Stimulated activated memory B cell treated with anti-CD40 and anti-IgM and Interleukin-4, amounts not matched to agents 10 μg/mL and 1 μg/mL and 100 μg/mL, for 72 hours (primary cell): Measurements from ENCODE around the gene PRDX2.
"Not testable (repeated sequence)": the region's sequence is repeated elsewhere in the genome, so short reads cannot be mapped to it uniquely, and the experiment has no call there.

Experiments
- ATAC-seq: fragments of 150-1000 bp; cut with Tn5 transposase; 2 replicates; pipeline ENCODE4 v1.10.0; 2021
- H3K27ac Mint-ChIP-seq: one replicate; pipeline ENCODE4 v1.8.0; 2022; ENCODE audit warnings: mild to moderate bottlenecking, mixed read lengths
- H3K27me3 Mint-ChIP-seq: one replicate; pipeline ENCODE4 v1.8.0; 2022; ENCODE audit warnings: mixed read lengths
- H3K36me3 Mint-ChIP-seq: one replicate; pipeline ENCODE4 v1.8.0; 2022; ENCODE audit warnings: mixed read lengths
- H3K4me1 Mint-ChIP-seq: one replicate; pipeline ENCODE4 v1.8.0; 2022; ENCODE audit warnings: mixed read lengths
- H3K4me3 Mint-ChIP-seq: one replicate; pipeline ENCODE4 v1.8.0; 2022; ENCODE audit warnings: mild to moderate bottlenecking, moderate library complexity, mixed read lengths
- H3K9me3 Mint-ChIP-seq: one replicate; pipeline ENCODE4 v1.8.0; 2022; ENCODE audit warnings: mixed read lengths

Gene PRDX2

GRCh38 chr19:12800923-12801465 is 606 bp downstream of the PRDX2 start:
- Mint-ChIP-seq H3K9me3 (no peaks in the 10 kb centered on the region), H3K27me3 (no peaks in the 10 kb centered on the region), H3K27ac (peak overlapping the region; percentile 83), H3K4me1 (peaks cover 27% of the 10 kb centered on the region), H3K36me3 (no peaks in the 10 kb centered on the region), H3K4me3 (peak overlapping the region; percentile 83)
- no peak for ATAC-seq

DNA sequence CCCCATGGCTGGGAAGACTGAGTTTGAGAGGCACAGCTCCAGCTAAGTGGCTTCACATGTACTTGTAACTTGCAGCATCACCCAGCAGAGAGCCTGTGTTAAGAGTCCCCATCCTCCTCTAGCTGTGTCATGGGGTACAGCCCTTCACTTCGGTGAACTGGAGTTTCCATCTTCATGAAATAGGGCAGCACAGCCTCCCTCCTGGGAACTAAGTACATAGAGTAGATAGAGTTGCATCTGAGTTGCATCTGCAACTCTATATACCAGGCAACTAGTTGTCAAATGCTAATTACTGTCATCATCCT is 1.2 kb downstream of the PRDX2 start:
- H3K27ac Mint-ChIP-seq = peak overlapping the region; percentile 83
- ATAC-seq = no peak
- H3K9me3 Mint-ChIP-seq = no peaks in the 10 kb centered on the region
- H3K4me3 Mint-ChIP-seq = peak overlapping the region; percentile 83
- H3K4me1 Mint-ChIP-seq = peaks cover 29% of the 10 kb centered on the region
- no peaks in the 10 kb centered on the region for H3K36me3 Mint-ChIP-seq
- H3K27me3 Mint-ChIP-seq = no peaks in the 10 kb centered on the region

GRCh38 chr19:12799742-12800465 is 1.7 kb downstream of the PRDX2 start:
- H3K9me3 Mint-ChIP-seq = no peaks in the 10 kb centered on the region
- H3K27me3 Mint-ChIP-seq = no peaks in the 10 kb centered on the region
- H3K4me3 Mint-ChIP-seq = no peak overlapping the region
- no peak for ATAC-seq
- no peak overlapping the region for H3K27ac Mint-ChIP-seq
- H3K4me1 Mint-ChIP-seq = peaks cover 30% of the 10 kb centered on the region
- no peaks in the 10 kb centered on the region for H3K36me3 Mint-ChIP-seq

DNA sequence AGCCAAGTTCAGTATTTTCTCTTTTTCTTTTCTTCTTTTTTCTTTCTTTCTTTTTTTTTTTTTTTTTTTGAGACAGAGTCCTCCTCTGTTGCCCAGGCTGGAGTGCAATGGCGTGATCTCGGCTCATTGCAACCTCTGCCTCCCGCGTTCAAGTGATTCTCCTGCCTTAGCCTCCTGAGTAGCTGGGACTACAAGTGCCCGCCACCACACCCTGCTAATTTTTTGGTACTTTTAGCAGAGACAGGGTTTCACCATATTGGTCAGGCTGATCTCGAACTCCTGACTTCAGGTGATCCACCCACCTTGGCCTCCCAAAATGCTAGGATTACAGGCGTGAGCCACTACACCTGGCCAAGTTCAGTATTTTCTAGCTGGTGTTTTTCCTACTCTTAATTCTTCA is 4.0 kb downstream of the PRDX2 start:
- H3K4me3 Mint-ChIP-seq, H3K27ac Mint-ChIP-seq, H3K9me3 Mint-ChIP-seq, H3K27me3 Mint-ChIP-seq, ATAC-seq, H3K36me3 Mint-ChIP-seq: not testable (repeated sequence)
- H3K4me1 Mint-ChIP-seq = peaks cover 40% of the 10 kb centered on the region

- no peaks in the 10 kb centered on the region for H3K9me3 Mint-ChIP-seq
- H3K27ac Mint-ChIP-seq = no peak overlapping the region
- H3K36me3 Mint-ChIP-seq = peaks cover 12% of the 10 kb centered on the region
- no peak for ATAC-seq
- H3K4me1 Mint-ChIP-seq = peaks cover 36% of the 10 kb centered on the region
- H3K27me3 Mint-ChIP-seq = no peaks in the 10 kb centered on the region
- H3K4me3 Mint-ChIP-seq = no peak overlapping the region
Observed at GRCh38 chr19:12797141-12797587, 4.4 kb downstream of the PRDX2 start.

DNA sequence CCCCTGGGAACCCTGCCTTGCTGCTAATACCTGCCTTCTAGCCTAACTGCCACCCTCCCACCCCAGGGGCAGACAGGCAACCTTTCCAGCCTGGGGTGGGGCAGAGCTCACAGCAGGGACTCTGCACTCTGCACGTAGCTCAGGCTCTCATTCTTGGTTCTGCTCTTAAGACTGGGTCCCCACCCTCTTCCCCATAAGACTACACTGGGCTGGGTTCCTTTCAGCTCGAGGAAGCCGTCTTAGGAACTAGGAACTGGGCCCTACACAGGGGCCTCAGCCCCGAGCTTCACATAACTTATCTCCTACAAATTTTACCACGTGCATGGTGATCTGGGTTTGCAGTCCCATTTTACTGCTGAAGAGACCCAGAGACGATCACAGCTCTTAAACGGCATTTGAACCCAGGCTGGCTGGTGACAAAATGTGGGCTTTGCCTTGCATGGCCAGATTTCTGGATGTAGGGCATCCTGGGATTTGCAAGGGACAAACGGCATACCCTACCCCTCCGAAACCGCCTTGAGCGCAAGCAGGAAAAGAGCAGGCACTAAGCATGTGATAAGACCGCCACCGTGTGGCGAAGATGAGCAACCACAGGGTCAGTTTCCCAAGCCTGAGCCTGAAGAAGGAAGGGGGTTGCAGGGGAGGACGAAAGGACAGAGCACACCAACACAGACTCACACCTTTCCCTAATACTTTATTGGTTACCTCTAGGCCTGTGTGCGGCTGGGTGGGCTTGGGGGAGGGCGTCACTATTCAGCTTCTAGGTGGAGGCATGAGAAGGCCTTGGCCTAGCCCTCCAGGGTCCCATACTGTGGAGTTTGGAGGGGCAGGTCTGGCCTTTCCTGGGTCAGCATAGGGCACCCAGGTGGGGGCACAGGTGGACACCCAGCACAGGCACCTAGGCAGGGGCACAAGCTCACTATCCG is 5.2 kb downstream of the PRDX2 start:
- Mint-ChIP-seq H3K4me3 (peak overlapping the region; percentile 75), H3K9me3 (no peaks in the 10 kb centered on the region), H3K4me1 (peaks cover 33% of the 10 kb centered on the region), H3K27ac (peak overlapping the region; percentile 74), H3K36me3 (peaks cover 12% of the 10 kb centered on the region), H3K27me3 (no peaks in the 10 kb centered on the region)
- ATAC-seq = no peak

- Mint-ChIP-seq H3K27ac (peak overlapping the region; percentile 91), H3K4me1 (peaks cover 35% of the 10 kb centered on the region), H3K9me3 (no peaks in the 10 kb centered on the region), H3K4me3 (peak overlapping the region; percentile 21), H3K36me3 (peaks cover 12% of the 10 kb centered on the region), H3K27me3 (no peaks in the 10 kb centered on the region)
- ATAC-seq = no peak
Observed at GRCh38 chr19:12794971-12795381, 6.6 kb downstream of the PRDX2 start.

DNA sequence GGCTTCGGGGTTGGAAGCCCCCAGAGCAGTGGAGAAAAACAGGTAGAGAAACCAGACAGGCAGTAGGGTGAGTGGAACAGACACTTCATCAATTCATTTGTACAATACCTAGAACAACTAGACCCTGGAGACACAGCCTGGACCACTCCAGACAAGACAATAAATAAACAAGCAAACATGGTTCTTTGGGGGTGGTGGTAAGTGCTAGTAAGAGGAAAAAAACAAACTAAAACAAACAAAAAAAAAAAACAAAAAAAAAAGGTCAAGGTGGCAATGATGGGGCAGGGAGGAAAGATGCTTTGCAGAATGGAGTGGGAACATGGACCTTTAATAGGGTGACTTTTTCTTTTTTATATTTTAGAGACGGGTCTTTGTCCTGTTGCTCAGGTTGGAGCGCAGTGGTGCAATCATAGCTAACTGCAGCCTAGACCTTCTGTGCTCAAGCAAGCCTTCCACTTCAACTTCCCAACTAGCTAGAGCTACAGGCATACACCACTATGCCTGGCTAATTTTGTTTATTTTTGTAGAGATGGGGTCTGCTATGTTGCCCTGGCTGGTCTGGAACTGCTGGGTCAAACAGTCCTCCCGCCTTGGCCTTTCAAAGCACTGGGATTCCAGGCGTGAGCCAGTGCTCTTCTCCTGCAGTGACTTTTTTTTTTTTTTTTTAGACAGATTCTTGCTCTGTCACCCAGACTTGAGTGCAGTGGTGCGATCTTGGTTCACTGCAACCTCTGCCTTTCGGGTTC is 7.2 kb downstream of the PRDX2 start:
- Mint-ChIP-seq H3K9me3 (no peaks in the 10 kb centered on the region), H3K36me3 (peaks cover 12% of the 10 kb centered on the region), H3K4me3 (peak overlapping the region; percentile 70), H3K4me1 (peaks cover 36% of the 10 kb centered on the region), H3K27me3 (no peaks in the 10 kb centered on the region), H3K27ac (peak overlapping the region; percentile 91)
- no peak for ATAC-seq

GRCh38 chr19:12793290-12794195 is 8.1 kb downstream of the PRDX2 start:
- no peaks in the 10 kb centered on the region for H3K9me3 Mint-ChIP-seq
- ATAC-seq = peak; percentile 61
- peaks cover 44% of the 10 kb centered on the region for H3K4me1 Mint-ChIP-seq
- H3K27ac Mint-ChIP-seq = peak overlapping the region; percentile 91
- H3K4me3 Mint-ChIP-seq = peak overlapping the region; percentile 96
- no peaks in the 10 kb centered on the region for H3K27me3 Mint-ChIP-seq
- peaks cover 12% of the 10 kb centered on the region for H3K36me3 Mint-ChIP-seq

GRCh38 chr19:12792853-12793289 is 8.7 kb downstream of the PRDX2 start:
- peak overlapping the region; percentile 96 for H3K4me3 Mint-ChIP-seq
- H3K4me1 Mint-ChIP-seq = peaks cover 50% of the 10 kb centered on the region
- no peak for ATAC-seq
- peaks cover 12% of the 10 kb centered on the region for H3K36me3 Mint-ChIP-seq
- H3K9me3 Mint-ChIP-seq = no peaks in the 10 kb centered on the region
- no peaks in the 10 kb centered on the region for H3K27me3 Mint-ChIP-seq
- peak overlapping the region; percentile 91 for H3K27ac Mint-ChIP-seq

- Mint-ChIP-seq H3K4me1 (peaks cover 50% of the 10 kb centered on the region), H3K36me3 (peaks cover 12% of the 10 kb centered on the region), H3K9me3 (no peaks in the 10 kb centered on the region), H3K27ac (peak overlapping the region; percentile 91), H3K4me3 (peak overlapping the region; percentile 96), H3K27me3 (no peaks in the 10 kb centered on the region)
- no peak for ATAC-seq
Observed at GRCh38 chr19:12792051-12792852, 9.3 kb downstream of the PRDX2 start.

GRCh38 chr19:12791345-12792050 is 10.1 kb downstream of the PRDX2 start, which contains the start of gene JUNB:
Gene JUNB (plus strand): TSS chr19:12791486. CDS start chr19:12791772, 286 bp downstream.
- H3K4me1 Mint-ChIP-seq = peaks cover 48% of the 10 kb centered on the region
- no peaks in the 10 kb centered on the region for H3K9me3 Mint-ChIP-seq
- peak within 1 kb of the TSS; percentile 91 for H3K27ac Mint-ChIP-seq
- no peaks in the 10 kb centered on the region for H3K27me3 Mint-ChIP-seq
- peak within 1 kb of the TSS; percentile 96 for H3K4me3 Mint-ChIP-seq
- peaks cover 12% of the 10 kb centered on the region for H3K36me3 Mint-ChIP-seq
- ATAC-seq = peak; percentile 63
